ENCODE data around the gene U2AF2. TPM values are rescaled to one million over a fixed set of nuclear protein-coding genes. Genes with fewer than 3 reads are reported as not detected.
A peak's percentile ranks its signal among the peaks of the same experiment; 100 is the strongest.

Gene U2AF2
- total and polyA plus RNA-seq, 8 donors, result 123 to 213 (median 170) TPM

- TF ChIP-seq CTCF (IDR thresholded peaks at IDR 0.05), result no peak
- no peak for ATAC-seq
- Histone ChIP-seq H3K4me1 (no peaks in the 10 kb centered on the region), H3K36me3 (peaks cover 0 to 72% of the 10 kb centered on the region in 2 donors), H3K27me3 (no peaks in the 10 kb centered on the region), H3K9me3 (no peaks in the 10 kb centered on the region), H3K27ac (no peak overlapping the region), H3K4me3 (no peak overlapping the region)
- intact Hi-C loops (cut with DNase I), result no loop called here
- DNase-seq, result no peak
Observed at GRCh38 chr19:55699221-55699620, 44.4 kb downstream of the U2AF2 start.

DNA sequence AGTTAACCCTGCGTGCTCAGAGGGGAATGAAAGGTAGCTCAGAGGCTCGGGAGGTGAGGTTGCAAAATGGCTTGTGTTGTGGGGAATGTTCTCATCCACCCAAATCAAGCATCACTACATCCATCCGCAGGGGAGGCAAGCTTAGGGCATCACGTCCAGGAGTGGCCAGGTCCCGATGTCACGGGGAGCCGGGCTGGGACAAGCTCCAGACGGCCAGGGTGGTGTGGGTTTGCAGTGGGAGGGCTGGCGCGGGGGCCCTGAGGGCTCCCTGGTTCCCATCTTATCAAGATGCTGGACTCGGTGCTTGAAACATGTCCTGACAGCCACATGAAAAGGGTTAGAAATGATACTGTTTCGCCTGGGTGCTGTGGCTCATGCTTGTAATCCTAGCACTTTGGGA is 46.0 kb downstream of the U2AF2 start:
- Histone ChIP-seq H3K27ac (no peak overlapping the region), H3K36me3 (peaks cover 0 to 67% of the 10 kb centered on the region in 2 donors), H3K4me1 (no peaks in the 10 kb centered on the region), H3K27me3 (no peaks in the 10 kb centered on the region), H3K9me3 (no peaks in the 10 kb centered on the region), H3K4me3 (no peak overlapping the region)
- no peak for ATAC-seq
- TF ChIP-seq CTCF (IDR thresholded peaks at IDR 0.05), result no peak
- no peak for DNase-seq
- intact Hi-C loops (cut with DNase I), result no loop called here

GRCh38 chr19:55702131-55702627 is 47.3 kb downstream of the U2AF2 start:
- Histone ChIP-seq H3K4me3 (no peak overlapping the region), H3K9me3 (no peaks in the 10 kb centered on the region), H3K36me3 (peaks cover 0 to 53% of the 10 kb centered on the region in 2 donors), H3K27ac (no peak overlapping the region), H3K4me1 (no peaks in the 10 kb centered on the region), H3K27me3 (no peaks in the 10 kb centered on the region)
- intact Hi-C loops (cut with DNase I), result no loop called here
- DNase-seq (no peak), ATAC-seq (no peak)
- TF ChIP-seq CTCF (IDR thresholded peaks at IDR 0.05), result no peak

DNA sequence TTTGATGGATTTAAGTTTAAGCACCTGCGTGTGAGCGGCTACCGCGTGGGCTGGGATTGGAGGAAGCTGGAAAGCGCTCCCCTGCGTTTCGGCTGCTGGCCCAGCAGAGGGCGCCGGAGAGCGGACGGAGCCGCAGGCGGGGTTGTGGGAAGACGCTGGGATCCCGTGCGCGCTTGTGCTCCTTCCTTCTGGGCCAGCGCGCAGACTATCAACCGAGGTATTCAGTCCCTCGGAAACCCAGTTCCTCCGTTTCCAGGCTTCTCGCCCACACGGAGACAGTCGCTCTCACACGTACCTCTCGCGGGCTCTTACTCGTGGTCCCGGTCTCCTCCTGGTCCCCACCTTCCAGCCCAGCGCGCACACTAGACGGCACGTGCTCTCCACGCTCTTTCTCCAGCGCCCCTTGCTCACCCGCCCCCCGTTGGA is 49.0 kb downstream of the U2AF2 start:
- peaks cover 0 to 37% of the 10 kb centered on the region in 2 donors for H3K36me3 ChIP-seq
- TF ChIP-seq CTCF (IDR thresholded peaks at IDR 0.05), result peak; percentile 62 to 80
- no peak overlapping the region for H3K4me3 ChIP-seq
- intact Hi-C loops (cut with DNase I), result no loop called here
- no peaks in the 10 kb centered on the region for H3K27me3 ChIP-seq
- no peaks in the 10 kb centered on the region for H3K9me3 ChIP-seq
- no peak overlapping the region for H3K27ac ChIP-seq
- no peaks in the 10 kb centered on the region for H3K4me1 ChIP-seq
- DNase-seq (peak in 3 of 4 donors; percentile 3 to 91 (median 39)), ATAC-seq (peak; percentile 93)

GRCh38 chr19:55704494-55705245 is 49.8 kb downstream of the U2AF2 start:
- H3K27ac ChIP-seq, result no peak overlapping the region
- H3K4me1 ChIP-seq, result no peaks in the 10 kb centered on the region
- no peaks in the 10 kb centered on the region for H3K27me3 ChIP-seq
- H3K4me3 ChIP-seq, result no peak overlapping the region
- peaks cover 0 to 28% of the 10 kb centered on the region in 2 donors for H3K36me3 ChIP-seq
- ATAC-seq (peak; percentile 28), DNase-seq (no peak)
- intact Hi-C loops (cut with DNase I), result no loop called here
- no peak for TF ChIP-seq CTCF (IDR thresholded peaks at IDR 0.05)
- no peaks in the 10 kb centered on the region for H3K9me3 ChIP-seq
